Fibroblast of lung (primary cell): ENCODE measurements around the gene FAAH2. TPM values are rescaled to one million over a fixed set of nuclear protein-coding genes. Genes with fewer than 3 reads are reported as not detected.

Source experiments
- DNase-seq, 2 donors: peaks; one replicate each; pipeline versions ENCODE4 v3.0.0 to v3.0.0-alpha.2; 2010; ENCODE audit warnings: low read depth in 2 of 2
- H2AFZ ChIP-seq: 2 replicates; pipeline ENCODE4 v1.5.1; 2012; ENCODE audit warnings: low read length, control low read depth, inconsistent platforms
- H3K27ac ChIP-seq: 2 replicates; pipeline ENCODE4 v1.5.1; 2011; ENCODE audit warnings: low read length, control low read depth; ENCODE audit not compliant: insufficient read depth
- H3K27me3 ChIP-seq: 2 replicates; pipeline ENCODE4 v1.5.1; 2011; ENCODE audit warnings: mild to moderate bottlenecking, low read length; ENCODE audit not compliant: control insufficient read depth, insufficient read depth
- H3K36me3 ChIP-seq: 2 replicates; pipeline ENCODE4 v1.5.1; 2011; ENCODE audit warnings: low read length; ENCODE audit not compliant: control insufficient read depth, insufficient read depth
- H3K4me1 ChIP-seq: 2 replicates; pipeline ENCODE4 v1.5.1; 2011; ENCODE audit warnings: low read length; ENCODE audit not compliant: control insufficient read depth, insufficient read depth; ENCODE audit errors: extremely low read depth
- H3K4me2 ChIP-seq: 2 replicates; pipeline ENCODE4 v1.5.1; 2011; ENCODE audit warnings: low read length, control low read depth; ENCODE audit not compliant: insufficient read depth; ENCODE audit errors: extremely low read depth
- H3K4me3 ChIP-seq, 4 experiments: fragments of 200-600 bp in 1 of 4; sonication (generic) in 1 of 4; replicated peaks in 1 of 4; 2 replicates each; pipeline ENCODE4 v1.5.1; 2011 to 2016; ENCODE audit warnings: low read length in 4 of 4, low read depth in 3 of 4, mild to moderate bottlenecking in 3 of 4, control low read depth in 2 of 4, inconsistent platforms in 1 of 4, mixed read lengths in 1 of 4; ENCODE audit not compliant: insufficient read depth in 1 of 4; ENCODE audit errors: control extremely low read depth in 1 of 4
- H3K79me2 ChIP-seq: 2 replicates; pipeline ENCODE4 v1.5.1; 2012; ENCODE audit warnings: mild to moderate bottlenecking, low read length, inconsistent platforms; ENCODE audit not compliant: control insufficient read depth, insufficient read depth
- H3K9ac ChIP-seq: 2 replicates; pipeline ENCODE4 v1.5.1; 2011; ENCODE audit warnings: mild to moderate bottlenecking, low read length, control low read depth; ENCODE audit not compliant: insufficient read depth
- H3K9me3 ChIP-seq: 2 replicates; pipeline ENCODE4 v1.5.1; 2012; ENCODE audit warnings: low read depth, low read length; ENCODE audit not compliant: control insufficient read depth, insufficient read depth
- H4K20me1 ChIP-seq: 2 replicates; pipeline ENCODE4 v1.5.1; 2011; ENCODE audit warnings: low read length; ENCODE audit not compliant: control insufficient read depth, insufficient read depth; ENCODE audit errors: extremely low read depth
- CTCF ChIP-seq, 2 donors: IDR thresholded peaks in 1 of 2; conservative IDR thresholded peaks in 1 of 2; 1 replicate in 1 of 2; 2 replicates in 1 of 2; pipeline ENCODE4 v1.5.1; 2011 to 2012; ENCODE audit warnings: low read length in 2 of 2, control low read depth in 1 of 2, inconsistent platforms in 1 of 2, low read depth in 1 of 2, mild to moderate bottlenecking in 1 of 2
- EZH2 ChIP-seq: IDR thresholded peaks from 2 replicates; pipeline ENCODE4 v1.5.1; 2012; ENCODE audit warnings: low read length, control low read depth, mild to moderate bottlenecking; ENCODE audit errors: missing control alignments
- polyA plus RNA-seq, 2 donors: library from polyadenylated mRNA; depleted of rRNA in 1 of 2; stranded (reverse) in 1 of 2; unstranded in 1 of 2; fragments of >200 nt; gene quantifications; 2 replicates each; pipeline ENCODE4 v1.2.1, GENCODE V29; 2011 to 2012; ENCODE audit warnings: missing spikeins in 1 of 2
- total RNA-seq: library from RNA; depleted of rRNA; stranded (reverse); fragments of >200 nt; gene quantifications from 2 replicates; pipeline ENCODE4 v1.2.1, GENCODE V29; 2014

FAAH2 gene
- total and polyA plus RNA-seq, 2 donors (not counting 1 experiment from before 2014, with no cell fraction given), result 0.02 to 0.33 TPM

- Histone ChIP-seq H3K79me2 (no peaks in the 10 kb centered on the region), H2AFZ (no peak overlapping the region), H3K4me2 (no peak overlapping the region), H4K20me1 (no peaks in the 10 kb centered on the region), H3K27ac (no peak overlapping the region), H3K4me3 (no peak overlapping the region), H3K27me3 (no peaks in the 10 kb centered on the region), H3K36me3 (no peaks in the 10 kb centered on the region), H3K4me1 (no peaks in the 10 kb centered on the region), H3K9ac (no peak overlapping the region), H3K9me3 (no peaks in the 10 kb centered on the region)
- no peak for TF ChIP-seq CTCF (conservative IDR thresholded peaks at IDR 0.05 in 1 of 2, IDR thresholded peaks at IDR 0.05 in 1 of 2; ENCODE audit: low read depth in 1 of 2, low read length in 2 of 2)
- no peak for TF ChIP-seq EZH2
- DNase-seq, result no peak
Observed at GRCh38 chrX:57516491-57516890, 230.0 kb downstream of the FAAH2 start.

- DNase-seq, result no peak
- H3K27me3 ChIP-seq, result no peaks in the 10 kb centered on the region
- no peak overlapping the region for H2AFZ ChIP-seq
- H3K79me2 ChIP-seq, result no peaks in the 10 kb centered on the region
- H3K4me3 ChIP-seq, result no peak overlapping the region
- no peak overlapping the region for H3K9ac ChIP-seq
- no peak overlapping the region for H3K4me2 ChIP-seq
- H3K9me3 ChIP-seq, result no peaks in the 10 kb centered on the region
- H4K20me1 ChIP-seq, result no peaks in the 10 kb centered on the region
- no peaks in the 10 kb centered on the region for H3K4me1 ChIP-seq
- no peak overlapping the region for H3K27ac ChIP-seq
- TF ChIP-seq CTCF (conservative IDR thresholded peaks at IDR 0.05 in 1 of 2, IDR thresholded peaks at IDR 0.05 in 1 of 2; ENCODE audit: low read depth in 1 of 2, low read length in 2 of 2), result no peak
- no peak for TF ChIP-seq EZH2
- H3K36me3 ChIP-seq, result no peaks in the 10 kb centered on the region
Observed at GRCh38 chrX:57519578-57520118, 233.1 kb downstream of the FAAH2 start.

- Histone ChIP-seq H3K9me3 (no peaks in the 10 kb centered on the region), H3K79me2 (no peaks in the 10 kb centered on the region), H3K4me2 (no peak overlapping the region), H3K4me1 (no peaks in the 10 kb centered on the region), H4K20me1 (no peaks in the 10 kb centered on the region), H3K4me3 (no peak overlapping the region), H3K9ac (no peak overlapping the region), H2AFZ (no peak overlapping the region), H3K27ac (no peak overlapping the region), H3K36me3 (no peaks in the 10 kb centered on the region), H3K27me3 (no peaks in the 10 kb centered on the region)
- no peak for DNase-seq
- TF ChIP-seq CTCF (conservative IDR thresholded peaks at IDR 0.05 in 1 of 2, IDR thresholded peaks at IDR 0.05 in 1 of 2; ENCODE audit: low read depth in 1 of 2, low read length in 2 of 2) (peak in 1 of 2 donors; percentile 13), EZH2 (no peak)
Observed at GRCh38 chrX:57528670-57529255, 242.3 kb downstream of the FAAH2 start.

Other genes starting within 250 kb of the FAAH2 start
- gene SPIN2B, start 165.2 kb upstream of the FAAH2 start, total RNA-seq, result 8.0 and 10.6 TPM in 2 replicates
- gene SPIN2B, start 165.2 kb upstream of the FAAH2 start, polyA plus RNA-seq, result 10.4 and 11.1 TPM in 2 replicates
- gene SPIN2A, start 149.3 kb upstream of the FAAH2 start, total RNA-seq, result 0.50 and 0.51 TPM in 2 replicates
- gene SPIN2A, start 149.3 kb upstream of the FAAH2 start, polyA plus RNA-seq, result 0.97 and 2.3 TPM in 2 replicates